Limb (tissue), 2 donors: ENCODE measurements around the gene DCTN4.

Experiments used
- DNase-seq, 2 donors: peaks; one replicate each; pipeline ENCODE4 v3.0.0-alpha.2; 2016; ENCODE audit errors: extremely low spot score in 2 of 2

Gene DCTN4

DNA sequence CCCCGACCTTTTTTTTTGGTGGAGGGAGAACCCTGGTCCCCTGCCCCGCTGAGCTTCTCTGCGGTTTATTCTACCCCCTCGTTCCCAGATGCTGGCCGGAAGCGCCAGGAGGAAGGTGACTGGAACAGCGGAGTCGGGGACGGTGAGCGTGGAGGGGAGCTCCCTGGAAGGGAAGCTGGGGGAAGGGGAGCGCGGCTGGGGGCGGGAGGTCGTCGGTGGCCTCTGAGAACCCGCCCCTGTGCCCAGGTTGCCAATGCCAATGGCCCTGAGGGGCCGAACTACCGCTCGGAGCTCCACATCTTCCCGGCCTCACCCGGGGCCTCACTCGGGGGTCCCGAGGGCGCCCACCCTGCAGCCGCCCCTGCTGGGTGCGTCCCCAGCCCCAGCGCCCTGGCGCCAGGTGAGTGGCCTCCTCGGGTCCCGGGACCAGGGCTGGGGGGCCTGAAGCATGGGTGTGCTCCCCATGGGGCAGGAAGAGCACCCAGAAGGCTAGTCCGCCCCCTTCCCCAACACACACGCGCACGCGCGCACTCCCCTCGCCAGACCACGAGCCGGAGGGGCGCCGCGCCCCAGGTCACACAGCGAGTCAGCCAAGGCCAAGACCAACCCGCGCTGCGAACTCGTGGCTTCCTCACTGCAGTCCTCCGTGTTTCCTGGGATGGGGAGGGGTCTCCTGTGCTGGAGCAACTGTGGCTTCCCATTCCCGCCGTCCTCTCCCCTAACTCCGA is 87.1 kb downstream of the DCTN4 start:
- DNase-seq = peak in 1 of 2 donors; percentile 55

- no peak for DNase-seq
These were observed 87.9 kb downstream of the DCTN4 start for GRCh38 chr5:150670948-150671310.

GRCh38 chr5:150670275-150670947 is 88.4 kb downstream of the DCTN4 start:
- DNase-seq = no peak

DNA sequence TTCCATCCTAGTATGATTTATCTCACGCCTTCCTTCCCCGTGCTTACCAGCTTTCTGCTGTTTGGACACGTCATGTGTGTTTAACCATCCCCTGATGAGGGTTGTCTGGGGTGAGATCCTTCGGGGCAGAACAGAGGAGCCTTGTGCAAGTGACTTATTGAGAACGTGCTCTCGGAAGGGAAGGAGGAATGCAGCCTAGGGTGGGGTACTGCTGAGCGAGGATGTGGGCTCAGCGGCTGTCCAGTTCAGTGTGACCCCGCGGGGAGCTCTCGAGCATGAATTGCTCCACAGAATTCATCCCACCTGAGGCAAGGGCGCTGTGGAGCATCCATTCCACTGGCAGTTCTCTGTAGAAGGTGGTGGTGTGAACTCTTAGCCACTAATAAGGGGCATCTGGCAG is 93.8 kb downstream of the DCTN4 start:
- peak in 1 of 2 donors; percentile 27 for DNase-seq

DNA sequence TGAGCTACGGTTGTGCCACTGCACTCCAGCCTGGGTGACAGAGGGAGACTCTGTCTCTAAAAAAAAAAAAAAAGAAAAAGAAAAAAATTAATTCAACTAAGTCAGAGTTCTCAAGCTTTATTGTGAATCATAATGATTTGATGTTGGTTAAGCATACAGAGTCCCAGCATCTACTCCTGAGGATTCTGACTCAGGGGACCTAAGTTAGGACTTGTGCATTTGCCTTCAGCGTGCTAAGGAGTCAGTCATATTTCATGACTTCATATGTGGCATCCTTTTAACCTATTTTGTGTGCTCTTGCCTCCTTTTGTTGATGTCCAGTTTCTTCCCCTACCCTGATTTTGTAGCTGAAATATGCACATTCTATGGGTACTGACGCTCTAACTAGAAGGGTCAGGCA is 94.9 kb downstream of the DCTN4 start:
- DNase-seq = no peak

DNA sequence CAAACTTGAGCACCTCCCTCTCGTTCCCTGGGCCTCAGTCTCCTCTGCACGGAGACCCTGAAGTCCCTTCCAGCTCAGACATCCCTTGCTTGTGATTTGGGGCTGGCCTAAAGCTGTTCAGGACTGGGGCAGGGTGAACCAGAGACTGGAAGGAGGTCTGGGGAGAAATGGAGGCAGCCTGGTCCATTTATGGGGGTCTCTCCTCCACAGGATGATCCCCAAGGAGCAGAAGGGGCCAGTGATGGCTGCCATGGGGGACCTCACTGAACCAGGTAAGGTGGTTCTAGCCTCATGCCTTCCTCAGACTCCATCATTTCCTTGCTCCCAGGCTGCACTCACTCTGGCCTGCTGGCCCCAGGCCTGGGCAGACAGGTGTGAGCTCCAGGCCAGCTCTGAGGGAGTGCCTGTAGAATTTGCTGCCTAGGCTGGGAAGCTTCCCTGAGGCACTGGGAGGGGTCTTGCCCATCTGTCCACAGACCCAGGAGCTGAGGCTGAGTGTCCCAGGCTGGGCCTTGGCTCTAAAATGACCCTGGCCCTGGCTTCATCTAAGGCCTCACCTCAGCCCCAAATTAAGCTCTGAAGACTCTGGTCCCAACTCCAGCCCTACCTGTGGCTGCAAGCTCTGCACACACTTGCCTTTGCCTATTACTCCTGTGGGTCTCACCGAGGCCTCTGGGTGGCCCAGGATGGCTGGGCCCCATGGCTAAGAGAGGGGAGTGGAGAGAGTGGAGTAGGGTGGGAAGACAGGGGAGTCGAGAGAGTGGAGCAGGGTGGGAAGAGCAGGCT is 95.9 kb downstream of the DCTN4 start:
- DNase-seq = no peak

DNA sequence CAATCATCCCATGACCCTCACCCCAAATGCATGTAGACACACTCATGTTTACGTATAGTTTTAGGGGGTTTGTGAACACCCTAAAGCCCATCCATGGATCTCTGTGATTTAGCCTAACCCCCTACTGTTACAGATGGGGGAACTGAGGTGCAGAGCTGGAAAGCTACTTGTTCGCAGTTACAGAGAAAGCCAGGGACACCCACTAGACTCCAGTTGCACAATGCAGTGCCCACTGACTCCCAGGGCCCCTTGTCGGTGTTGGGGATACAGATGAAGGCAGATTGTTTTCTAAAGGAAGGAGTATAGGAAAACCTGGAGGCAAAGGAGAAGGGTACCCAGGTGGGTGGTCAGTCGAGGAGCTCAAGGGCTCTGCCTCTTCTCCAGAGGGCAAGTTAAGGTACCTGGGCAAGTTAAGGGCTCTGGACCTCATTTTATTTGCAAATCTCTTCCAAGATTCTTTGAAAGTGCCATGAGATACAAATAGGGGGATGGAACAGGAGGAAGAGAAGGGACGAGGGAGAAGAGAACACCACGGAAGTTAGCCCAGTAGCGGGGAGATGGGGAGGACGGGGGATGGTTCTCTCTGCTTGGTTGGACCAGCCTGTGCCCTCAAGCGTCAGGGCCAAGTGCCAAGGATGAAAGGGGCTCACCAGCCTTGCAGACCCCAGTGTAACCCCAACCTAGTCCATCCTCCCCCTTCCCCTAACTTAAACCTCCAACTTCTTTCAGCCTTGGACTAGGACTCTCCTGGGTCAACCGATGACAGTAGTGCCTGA is 96.8 kb downstream of the DCTN4 start:
- DNase-seq = no peak

DNA sequence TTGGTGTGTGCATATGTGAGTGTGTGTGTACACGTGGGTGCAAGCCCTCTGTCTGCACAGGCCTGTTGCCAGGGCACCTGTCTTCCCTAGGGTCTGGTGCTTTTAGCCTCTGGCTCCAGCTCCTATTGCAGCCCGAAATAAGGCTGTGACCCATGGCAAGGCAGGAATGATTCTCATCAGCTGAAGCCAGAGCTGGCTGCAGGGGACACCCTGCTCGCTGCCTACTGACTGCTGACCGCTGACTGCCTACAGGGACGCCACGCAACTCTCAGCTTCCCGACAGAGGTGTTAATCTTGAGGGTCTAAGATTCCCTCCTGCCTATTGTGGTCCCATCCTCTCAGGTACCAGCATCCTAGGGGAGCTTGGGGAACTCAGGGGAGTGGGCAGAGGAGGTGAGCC is 97.7 kb downstream of the DCTN4 start, which contains the start of gene MYOZ3:
MYOZ3 (plus strand) TSS at position 166 of the 400 bp plus-strand sequence. CDS start 1,691 bp downstream, outside the sequence.
- no peak for DNase-seq

DNA sequence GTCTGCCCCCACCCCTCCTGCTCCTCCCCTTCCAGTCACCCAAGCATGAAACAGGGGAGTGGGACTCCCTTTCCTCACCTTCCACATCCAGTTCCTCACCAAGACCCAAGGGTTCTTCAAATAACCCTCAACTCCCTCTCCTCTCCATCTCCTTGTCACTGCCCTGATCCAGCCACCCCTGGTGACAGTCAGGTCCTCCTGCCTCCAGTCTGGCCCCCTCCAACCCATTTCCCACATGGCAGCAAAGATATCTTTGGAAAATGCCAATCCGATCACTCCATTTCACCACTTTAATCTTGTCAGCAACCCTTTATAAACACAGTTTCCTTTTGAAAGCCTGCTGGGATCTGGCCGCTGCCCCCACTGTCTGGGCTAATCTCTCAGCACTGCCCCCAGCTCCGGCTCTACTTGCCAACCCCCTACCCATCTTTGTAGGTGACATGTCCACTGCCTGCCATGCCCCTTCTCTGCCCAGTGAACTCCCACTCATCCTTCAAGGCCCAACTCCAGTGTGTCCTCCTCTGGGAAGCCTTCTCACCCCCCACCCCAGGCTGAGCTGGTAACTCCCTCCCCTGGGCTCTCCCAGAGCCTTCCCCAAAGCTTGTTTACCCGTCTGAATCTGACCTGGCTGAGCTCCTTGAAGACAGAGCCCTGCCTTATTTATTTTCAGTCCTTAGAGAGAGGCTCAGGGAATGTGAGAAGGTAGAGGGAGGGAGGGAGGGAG is 98.5 kb downstream of the DCTN4 start:
- peak in 1 of 2 donors; percentile 33 for DNase-seq

DNA sequence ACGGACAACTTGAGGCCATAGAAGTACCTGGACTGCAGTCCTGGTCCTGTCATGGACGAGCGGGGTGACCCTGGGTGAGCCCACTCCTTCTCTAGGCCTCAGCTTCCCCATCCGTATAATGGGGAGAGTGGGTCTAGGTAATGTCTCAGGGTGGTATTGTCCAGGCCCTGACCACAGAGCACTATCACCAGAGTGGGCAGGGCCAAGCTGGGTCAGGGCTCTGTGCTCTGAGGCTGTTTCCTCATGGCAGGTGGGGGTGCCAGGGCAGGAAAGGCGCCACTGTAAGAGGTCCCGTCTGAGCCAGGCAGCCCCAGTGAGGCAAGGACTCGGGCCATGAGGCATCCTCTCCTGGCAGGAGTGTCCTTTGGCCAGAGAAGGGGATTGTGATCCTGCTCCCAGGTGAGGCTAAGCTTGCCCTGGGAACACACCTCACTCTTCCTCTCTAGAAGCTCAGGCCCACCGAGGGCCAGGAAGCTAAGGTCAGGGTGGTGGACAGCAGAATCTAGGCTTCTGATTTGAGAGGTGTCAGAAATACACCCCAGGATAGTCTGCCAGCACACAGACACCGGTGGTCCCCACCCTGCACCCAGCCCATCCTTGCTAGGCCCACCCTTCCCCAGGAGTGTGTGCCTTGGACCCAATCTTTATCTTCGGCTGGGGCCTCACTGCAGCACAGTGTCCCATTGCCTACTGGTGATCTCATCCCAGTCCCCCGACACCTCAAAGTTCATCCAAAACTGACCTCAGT is 99.3 kb downstream of the DCTN4 start:
- DNase-seq = peak in 1 of 2 donors; percentile 25

GRCh38 chr5:150658699-150659265 is 100.0 kb downstream of the DCTN4 start:
- DNase-seq = peak in 1 of 2 donors; percentile 27
